HepG2 (cell line): ENCODE measurements around the gene ZFHX3. TPM values are rescaled to one million over a fixed set of nuclear protein-coding genes. Genes with fewer than 3 reads are reported as not detected.

ENCODE experiments used
- ATAC-seq: fragments of 200-7000 bp; cut with Tn5 transposase; 3 replicates; pipeline ENCODE4 v1.9.1; 2020; ENCODE audit warnings: mild to moderate bottlenecking, moderate library complexity
- BruUV-seq: library from RNA; stranded (reverse); fragments of 400-500 nt; replicated peaks from 2 replicates; lab custom pipeline; 2021; lab: Mats Ljungman, UMichigan
- CTCF ChIA-PET: fragments of 300-600 bp; formaldehyde crosslinking; extraction: SDS; loops from one replicate; lab custom pipeline; 2021; ENCODE audit warnings: low total read pairs, inconsistent platforms, low intra/inter-chr PET ratio; lab: Yijun Ruan, JAX
- POLR2A ChIA-PET: fragments of 350-600 bp; sonication (Branson Sonifier 250); formaldehyde crosslinking; loops from one replicate; lab custom pipeline; 2020; ENCODE audit warnings: antibody characterized with exemption, inconsistent platforms; lab: Yijun Ruan, JAX
- DNase-seq: peaks from one replicate; pipeline ENCODE4 v3.0.0-alpha.2; 2015; ENCODE audit warnings: low spot score
- FAIRE-seq: peaks from 3 replicates; lab custom pipeline; 2011; peaks lifted over from hg19 to GRCh38; lab: Jason Lieb, UNC
- H2AFZ ChIP-seq: one replicate; pipeline ENCODE4 v1.6.1; 2011; ENCODE audit warnings: low read length, inconsistent platforms
- H3K27ac ChIP-seq: fragments of 300-600 bp; 3 replicates; pipeline ENCODE4 v1.8.0; 2011; ENCODE audit warnings: mixed run types, mild to moderate bottlenecking, mixed read lengths, low read length, inconsistent platforms; ENCODE audit not compliant: insufficient read depth; ENCODE audit errors: extremely low read length
- H3K27me3 ChIP-seq, 2 experiments: fragments of 200-600 bp in 1 of 2; 2 replicates in 1 of 2; 3 replicates in 1 of 2; pipeline versions ENCODE4 v1.6.0 to v1.8.0; 2011; ENCODE audit warnings: low read length in 2 of 2, mild to moderate bottlenecking in 2 of 2, moderate library complexity in 2 of 2, inconsistent platforms in 1 of 2; ENCODE audit not compliant: insufficient read depth in 2 of 2, control insufficient read depth in 1 of 2
- H3K36me3 ChIP-seq, 2 experiments: fragments of 200-600 bp in 1 of 2; replicated peaks in 1 of 2; 2 replicates in 1 of 2; 3 replicates in 1 of 2; pipeline versions ENCODE4 v1.5.1 to v1.8.0; 2011; ENCODE audit warnings: low read length in 2 of 2, inconsistent platforms in 1 of 2; ENCODE audit not compliant: insufficient read depth in 2 of 2, control insufficient read depth in 1 of 2
- H3K4me1 ChIP-seq: 2 replicates; pipeline ENCODE4 v1.5.1; 2012; ENCODE audit warnings: low read length, inconsistent platforms; ENCODE audit not compliant: insufficient read depth
- H3K4me2 ChIP-seq: 2 replicates; pipeline ENCODE4 v1.6.0; 2011; ENCODE audit warnings: low read depth, low read length, inconsistent platforms
- H3K4me3 ChIP-seq, 3 experiments: fragments of 200-600 bp in 1 of 3; sonication (generic), shearing (Covaris generic) in 1 of 3; replicated peaks in 1 of 3; 2 replicates each; pipeline ENCODE4 v1.5.1; 2011 to 2016; ENCODE audit warnings: low read length in 3 of 3, inconsistent platforms in 2 of 3, low read depth in 2 of 3, mild to moderate bottlenecking in 2 of 3, control low read depth in 1 of 3, mixed read lengths in 1 of 3; ENCODE audit not compliant: insufficient read depth in 1 of 3
- H3K79me2 ChIP-seq: one replicate; pipeline ENCODE4 v1.6.1; 2011; ENCODE audit warnings: low read length, inconsistent platforms; ENCODE audit not compliant: insufficient read depth
- H3K9ac ChIP-seq: 2 replicates; pipeline ENCODE4 v1.6.0; 2011; ENCODE audit warnings: mild to moderate bottlenecking, low read depth, low read length, inconsistent platforms; ENCODE audit not compliant: insufficient read depth
- H3K9me3 ChIP-seq: 2 replicates; pipeline ENCODE4 v1.5.1; 2012; ENCODE audit warnings: mild to moderate bottlenecking, low read length
- H4K20me1 ChIP-seq: 2 replicates; pipeline ENCODE4 v1.6.0; 2011; ENCODE audit warnings: inconsistent platforms, mild to moderate bottlenecking, low read length, moderate library complexity; ENCODE audit not compliant: insufficient read depth
- BRD4 ChIP-seq: sonication (generic); formaldehyde crosslinking; IDR thresholded peaks from 2 replicates; pipeline ENCODE4 v1.4.0; 2020; ENCODE audit warnings: missing genetic modification reagents
- CEBPB ChIP-seq: IDR thresholded peaks from 2 replicates; pipeline ENCODE4 v1.6.1; 2011; ENCODE audit warnings: low read depth, low read length, improper control_type of control experiment, borderline replicate concordance
- HNRNPL ChIP-seq: fragments of 200-400 bp; formaldehyde crosslinking; IDR thresholded peaks from 2 replicates; pipeline ENCODE4 v1.6.1; 2017; ENCODE audit warnings: mild to moderate bottlenecking, low read depth, low read length
- HNRNPLL ChIP-seq: fragments of 200-400 bp; formaldehyde crosslinking; IDR thresholded peaks from 2 replicates; pipeline ENCODE4 v1.6.1; 2017; ENCODE audit warnings: mild to moderate bottlenecking, low read depth, low read length; ENCODE audit not compliant: poor library complexity, severe bottlenecking
- HNRNPUL1 ChIP-seq: fragments of 200-400 bp; formaldehyde crosslinking; IDR thresholded peaks from 2 replicates; pipeline ENCODE4 v1.6.1; 2017; ENCODE audit warnings: low read depth, mild to moderate bottlenecking, low read length, moderate library complexity
- LCORL ChIP-seq, 2 experiments: fragments of 450-650 bp in 1 of 2; sonication (generic) in 1 of 2; formaldehyde crosslinking in 1 of 2; IDR thresholded peaks; 2 replicates each; pipeline versions ENCODE4 v1.5.0 to v1.6.1; 2017 to 2020; ENCODE audit warnings: antibody characterized with exemption in 1 of 2, missing genetic modification reagents in 1 of 2
- MLLT10 ChIP-seq: sonication (generic); formaldehyde crosslinking; IDR thresholded peaks from 2 replicates; pipeline ENCODE4 v1.4.0; 2020; ENCODE audit warnings: missing genetic modification reagents
- RNF219 ChIP-seq: sonication (generic); formaldehyde crosslinking; IDR thresholded peaks from 2 replicates; pipeline ENCODE4 v1.5.0; 2020; ENCODE audit warnings: mild to moderate bottlenecking, missing genetic modification reagents
- SMARCC2 ChIP-seq: fragments of 450-650 bp; IDR thresholded peaks from 2 replicates; pipeline ENCODE4 v1.6.1; 2017; ENCODE audit warnings: antibody characterized with exemption, mild to moderate bottlenecking
- TIGD3 ChIP-seq: sonication (generic); formaldehyde crosslinking; IDR thresholded peaks from 2 replicates; pipeline ENCODE4 v1.5.1; 2020; ENCODE audit warnings: mild to moderate bottlenecking, missing genetic modification reagents, borderline replicate concordance
- ZNF331 ChIP-seq: sonication (generic); formaldehyde crosslinking; IDR thresholded peaks from 2 replicates; pipeline ENCODE4 v1.4.0; 2020; ENCODE audit warnings: missing genetic modification reagents
- ZSCAN21 ChIP-seq: sonication (generic); formaldehyde crosslinking; IDR thresholded peaks from 2 replicates; pipeline ENCODE4 v1.8.0; 2022; ENCODE audit warnings: mild to moderate bottlenecking, missing genetic modification reagents, moderate library complexity, borderline replicate concordance
- ZSCAN5A ChIP-seq: sonication (generic); formaldehyde crosslinking; IDR thresholded peaks from 2 replicates; pipeline ENCODE4 v1.8.0; 2022; ENCODE audit warnings: mild to moderate bottlenecking, missing genetic modification reagents, borderline replicate concordance
- WGBS: methylation state at CpG from one replicate; pipeline ENCODE4 v1.1.6; 2017; ENCODE audit warnings: low lambda C conversion rate; 5-methylcytosine and 5-hydroxymethylcytosine counted together
- in situ Hi-C: cut with HindIII; loops from 2 replicates; pipeline ENCODE4 v1.10.0; 2017; ENCODE audit warnings: low pct_unique_long_range_greater_than_20kb; ENCODE audit not compliant: extremely low pct_ligation_motif_present
- intact Hi-C: fragments of 100-400 bp; cut with micrococcal nuclease; formaldehyde crosslinking; loops from one replicate; pipeline ENCODE4 v1.10.0; 2022; ENCODE audit not compliant: unreplicated experiment
- polyA plus RNA-seq, 8 experiments: library from polyadenylated mRNA; depleted of rRNA in 3 of 8; stranded (reverse) in 7 of 8; unstranded in 1 of 8; fragments of >200 nt; fragmentation: Illumina TruSeq in 4 of 8; extraction: Trizol in 4 of 8; gene quantifications; 2 replicates each; pipeline versions ENCODE4 v1.2.1 to v1.2.3, GENCODE V29; 2011 to 2016; ENCODE audit warnings: low read depth in 4 of 8, missing spikeins in 1 of 8, mixed read lengths in 1 of 8; ENCODE audit not compliant: insufficient read depth in 1 of 8
- total RNA-seq, 5 experiments: library from RNA; depleted of rRNA; stranded (reverse); fragments of >200 nt; fragmentation: Illumina TruSeq; extraction: Trizol; gene quantifications; 2 replicates each; pipeline ENCODE4 v1.2.3, GENCODE V29; 2016; ENCODE audit warnings: low read depth in 1 of 5

Gene ZFHX3
- total and polyA plus RNA-seq, 2 of the 13 experiments (the other 11 are each of a cell fraction or from before 2014, with no cell fraction given): 5.0 to 6.0 TPM

- no peak for TF ChIP-seq RNF219 (CRISPR knock-in tag)
- no peak for TF ChIP-seq HNRNPUL1
Measured at GRCh38 chr16:72879846-72880245, 168.1 kb downstream of the ZFHX3 start (continued).

GRCh38 chr16:72878301-72879269 lies 169.3 kb downstream of the ZFHX3 start:
- H2AFZ ChIP-seq: no peak overlapping the region
- ChIA-PET CTCF (no interaction called here), POLR2A (interaction anchor here (0.5 to 2.5 kb wide), 4 partner anchors 46 to 177 kb away, joined by 3 to 32 read pairs (median 13); no protein-coding TSS in a partner anchor)
- WGBS: 53% methylated on average over 18 of the region's 19 CpGs
- intact Hi-C loops: loop anchor here (5.0 kb wide), 1 partner anchor 169 kb away; the partner anchor contains the start of gene ZFHX3
- peak overlapping the region in 1 of 3 experiments; percentile 21; a peak in 2 of 6 replicates for H3K4me3 ChIP-seq
- no peaks in the 10 kb centered on the region for H3K27me3 ChIP-seq
- peak; percentile 95 for DNase-seq
- no peaks in the 10 kb centered on the region for H4K20me1 ChIP-seq
- H3K4me2 ChIP-seq: peak overlapping the region; percentile 77
- H3K27ac ChIP-seq: peak overlapping the region; percentile 86
- peak; percentile 88 for FAIRE-seq
- H3K9me3 ChIP-seq: no peaks in the 10 kb centered on the region
- peaks cover 77% of the 10 kb centered on the region for H3K4me1 ChIP-seq
- BruUV-seq: TSS peak; percentile 62
- H3K79me2 ChIP-seq: peaks cover 12% of the 10 kb centered on the region
- ATAC-seq: peak; percentile 80
- H3K36me3 ChIP-seq: peaks cover 3 to 17% of the 10 kb centered on the region in 2 experiments; a peak in 4 of 5 replicates
- in situ Hi-C loops: loop anchor here (5.0 kb wide), 2 partner anchors 49 to 179 kb away; no protein-coding TSS in a partner anchor
- peak overlapping the region; percentile 67 for H3K9ac ChIP-seq
- TF ChIP-seq SMARCC2: no peak
- TF ChIP-seq LCORL (IDR thresholded peaks at IDR 0.05): no peak
- peak; percentile 84; the same call in 1 of the 2 replicates for TF ChIP-seq LCORL (CRISPR knock-in tag; IDR thresholded peaks at IDR 0.05)
- peak; percentile 51; the same call in 1 of the 2 replicates for TF ChIP-seq CEBPB
- no peak for TF ChIP-seq HNRNPLL
- no peak for TF ChIP-seq TIGD3
- TF ChIP-seq ZSCAN5A: peak; percentile 74; the same call in 1 of the 2 replicates
- peak; percentile 23; the same call in 1 of the 2 replicates for TF ChIP-seq BRD4 (CRISPR knock-in tag)
- peak; percentile 50; the same call in 1 of the 2 replicates for TF ChIP-seq ZNF331 (CRISPR knock-in tag)
- TF ChIP-seq MLLT10 (CRISPR knock-in tag): no peak
- TF ChIP-seq HNRNPL: no peak
- TF ChIP-seq ZSCAN21: peak; percentile 59; the same call in 1 of the 2 replicates
